NCI-H345 (cell line): Measurements from ENCODE around the gene LINC01488.

Source experiments
- DNase-seq: peaks from one replicate; lab custom pipeline; 2025; lab: John Stamatoyannopoulos, UW

The LINC01488 gene

DNA sequence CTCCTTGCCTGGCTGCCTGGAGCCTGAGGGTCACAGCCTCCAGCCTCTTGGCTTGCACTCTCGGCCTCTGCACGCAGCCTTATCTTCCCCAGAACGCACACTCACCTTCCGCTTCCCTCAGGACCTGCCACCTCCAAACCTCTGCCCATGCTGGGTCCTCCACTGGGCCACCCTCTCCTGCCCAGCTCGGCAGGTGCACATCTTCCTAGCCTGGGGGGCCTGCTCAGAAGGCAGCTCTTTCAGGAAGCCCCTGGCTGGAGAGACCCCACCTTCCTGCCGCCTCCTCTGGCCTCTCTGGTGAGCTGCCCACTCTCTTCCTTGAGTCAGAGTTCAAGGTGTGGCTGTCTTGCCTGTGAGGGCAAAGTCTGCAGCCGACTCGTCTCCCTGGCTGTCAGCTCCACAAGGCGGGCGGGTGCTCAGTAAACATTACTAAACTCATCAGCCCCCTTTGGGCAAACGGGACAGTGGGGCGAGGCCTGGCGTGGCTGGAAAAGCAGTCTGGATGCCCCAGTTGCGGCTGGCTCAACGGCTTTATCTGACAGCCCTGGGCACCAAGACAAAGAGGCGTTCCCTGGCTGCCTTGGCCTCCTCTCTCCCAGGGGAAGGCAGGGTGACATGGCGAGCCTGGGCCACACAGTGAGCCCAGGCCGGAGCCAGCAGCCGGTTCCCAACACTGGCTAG lies 1.7 kb upstream of the LINC01488 start:
- no peak for DNase-seq

DNA sequence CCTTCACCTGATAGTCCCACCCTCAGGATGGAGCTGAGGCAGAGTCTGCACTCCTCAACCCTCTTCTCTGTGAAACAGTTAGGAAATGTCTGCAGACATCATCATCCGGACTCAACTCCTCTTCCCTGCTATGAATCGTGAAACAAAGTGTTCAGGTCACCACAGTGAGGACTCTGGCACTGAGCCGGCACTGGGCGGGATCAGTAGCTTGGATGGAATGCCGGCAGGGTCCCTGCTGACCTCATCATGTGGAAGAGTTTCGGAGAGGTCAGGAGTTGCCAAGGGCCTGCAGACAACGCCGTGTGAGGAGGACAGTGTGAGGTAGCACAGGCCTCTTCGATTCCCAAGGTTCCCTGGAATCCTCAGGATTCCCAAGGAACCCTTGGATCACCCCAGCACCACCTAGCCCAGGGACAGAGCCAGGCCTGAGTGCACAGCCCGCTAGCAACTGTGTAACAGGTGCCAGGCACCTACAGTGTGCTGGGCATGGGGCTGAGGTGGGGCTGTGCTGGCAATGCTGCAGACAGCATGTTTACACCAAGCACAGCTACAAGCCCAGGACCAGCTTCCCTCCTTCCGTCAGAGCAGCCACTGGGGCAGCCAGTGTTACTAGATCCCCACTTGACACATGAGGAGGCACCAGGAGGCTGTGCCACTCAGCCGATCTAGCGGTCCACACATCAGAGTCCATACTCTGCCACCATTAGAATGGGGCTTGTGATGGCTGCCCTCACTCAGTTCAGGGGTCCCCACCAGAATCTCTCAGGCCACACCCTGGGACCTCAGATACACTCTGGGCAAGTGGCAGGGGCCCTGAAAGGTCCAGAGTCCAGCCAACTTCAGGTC lies 693 bp upstream of the LINC01488 start:
- no peak for DNase-seq

DNA sequence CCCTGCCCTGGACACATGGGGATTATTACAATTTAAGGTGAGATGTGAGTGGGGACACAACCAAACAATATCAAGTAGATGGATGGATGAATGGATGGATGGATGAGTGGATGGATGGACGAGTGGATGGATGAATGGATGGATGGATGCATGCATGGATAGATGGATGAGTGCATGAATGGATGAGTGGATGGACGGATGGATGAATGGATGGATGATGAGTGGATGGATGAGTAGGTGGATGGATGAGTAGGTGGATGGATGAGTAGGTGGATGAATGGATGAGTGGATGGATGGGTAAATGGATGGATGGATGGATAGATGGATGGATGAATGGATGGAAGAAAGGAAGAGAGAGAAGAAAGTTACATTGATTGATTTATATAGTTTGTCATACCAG lies 859 bp downstream of the LINC01488 start:
- DNase-seq = no peak

DNA sequence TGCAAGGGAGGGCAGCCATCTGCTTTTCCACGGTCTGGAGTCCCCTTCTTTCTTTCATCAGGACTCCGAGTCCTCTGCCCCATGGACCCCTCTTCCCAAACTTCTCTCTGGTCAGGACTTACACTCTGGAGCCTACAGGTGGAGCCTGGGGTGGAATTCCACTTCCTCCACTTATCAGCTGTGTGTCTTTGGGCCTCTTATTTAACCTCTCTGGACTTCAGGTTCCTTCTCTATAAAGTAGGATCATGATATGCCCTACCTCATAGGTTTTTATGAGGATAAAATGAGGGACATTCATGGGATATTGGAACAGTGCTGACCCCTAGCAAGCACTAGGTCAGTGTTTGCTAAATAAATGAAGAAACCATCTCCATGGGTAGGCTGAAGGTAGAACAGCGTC lies 1.7 kb downstream of the LINC01488 start:
- no peak for DNase-seq

DNA sequence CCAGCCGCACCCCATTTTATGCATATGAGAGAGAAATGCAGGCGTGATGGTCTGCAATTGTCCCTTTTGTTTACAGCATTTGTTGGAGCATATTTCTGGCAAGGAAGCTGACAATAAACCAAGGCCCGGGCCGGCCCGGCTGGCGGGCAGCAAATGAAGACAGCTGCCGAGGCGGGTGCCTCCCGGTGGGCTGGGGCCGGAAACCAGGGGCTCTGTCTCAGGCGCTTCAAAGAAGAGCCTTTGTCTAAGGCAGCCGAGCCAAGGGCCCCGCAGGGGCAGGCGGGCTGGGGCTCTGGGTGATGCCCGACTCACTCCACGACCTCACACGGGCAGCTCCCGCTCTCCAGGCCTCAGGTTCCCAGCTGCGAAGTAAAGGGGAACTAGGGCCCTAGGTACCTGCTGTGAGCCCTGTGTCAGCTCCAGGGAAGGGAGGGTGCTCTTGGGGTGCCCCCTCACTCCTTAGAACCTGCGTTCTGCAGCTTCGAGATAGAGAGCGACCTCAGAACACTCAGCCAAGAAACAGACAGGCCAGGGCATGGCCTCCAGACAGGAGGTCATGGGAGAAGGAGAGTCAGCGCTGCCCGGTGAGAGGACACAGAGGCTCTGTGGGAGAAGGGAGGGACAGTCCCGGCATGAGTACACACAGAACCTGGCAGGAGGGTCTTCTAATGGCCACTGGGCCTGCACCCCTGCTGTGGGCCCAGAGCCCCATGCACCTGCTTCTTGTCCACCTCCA lies 2.4 kb downstream of the LINC01488 start:
- no peak for DNase-seq

DNA sequence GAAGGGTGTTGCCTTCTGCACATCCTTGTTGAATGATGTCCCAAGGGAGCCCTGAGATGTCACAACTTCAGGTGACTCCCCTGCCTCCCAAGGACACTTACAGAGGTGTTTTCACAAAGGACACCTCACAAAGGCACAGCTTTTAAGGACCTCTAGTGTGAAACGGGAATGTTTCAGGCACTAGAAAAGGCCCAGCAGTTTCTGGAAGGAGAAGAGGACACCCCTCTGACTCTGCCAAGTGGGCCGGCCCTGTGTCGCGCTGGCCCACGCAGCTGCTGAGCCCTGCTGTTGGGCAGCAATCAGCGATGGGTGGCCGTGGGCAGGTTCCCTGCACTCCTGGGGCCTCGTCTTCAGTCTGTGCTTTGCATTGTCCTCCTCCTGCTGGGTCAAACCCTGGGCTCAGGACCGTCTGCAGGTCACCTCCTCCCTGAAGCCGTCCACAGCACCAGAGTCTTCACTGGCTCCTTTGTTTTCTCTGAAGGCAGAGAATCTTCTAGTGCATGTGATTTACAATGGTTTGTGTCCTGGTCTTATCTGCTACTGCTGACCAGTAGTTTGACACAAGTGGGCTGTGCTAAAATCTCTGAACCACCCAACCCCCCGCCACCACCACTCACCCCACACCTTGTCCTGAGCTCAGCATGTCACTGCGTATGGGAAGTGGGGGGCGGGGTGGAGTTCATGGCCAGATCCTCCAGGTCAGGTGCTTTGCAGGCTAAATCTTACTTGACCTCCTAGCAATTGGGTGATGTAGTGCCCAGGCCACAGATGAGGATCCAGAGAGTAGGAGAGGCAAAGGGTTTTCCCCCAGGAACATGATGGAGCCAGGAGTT lies 3.2 kb downstream of the LINC01488 start:
- no peak for DNase-seq

DNA sequence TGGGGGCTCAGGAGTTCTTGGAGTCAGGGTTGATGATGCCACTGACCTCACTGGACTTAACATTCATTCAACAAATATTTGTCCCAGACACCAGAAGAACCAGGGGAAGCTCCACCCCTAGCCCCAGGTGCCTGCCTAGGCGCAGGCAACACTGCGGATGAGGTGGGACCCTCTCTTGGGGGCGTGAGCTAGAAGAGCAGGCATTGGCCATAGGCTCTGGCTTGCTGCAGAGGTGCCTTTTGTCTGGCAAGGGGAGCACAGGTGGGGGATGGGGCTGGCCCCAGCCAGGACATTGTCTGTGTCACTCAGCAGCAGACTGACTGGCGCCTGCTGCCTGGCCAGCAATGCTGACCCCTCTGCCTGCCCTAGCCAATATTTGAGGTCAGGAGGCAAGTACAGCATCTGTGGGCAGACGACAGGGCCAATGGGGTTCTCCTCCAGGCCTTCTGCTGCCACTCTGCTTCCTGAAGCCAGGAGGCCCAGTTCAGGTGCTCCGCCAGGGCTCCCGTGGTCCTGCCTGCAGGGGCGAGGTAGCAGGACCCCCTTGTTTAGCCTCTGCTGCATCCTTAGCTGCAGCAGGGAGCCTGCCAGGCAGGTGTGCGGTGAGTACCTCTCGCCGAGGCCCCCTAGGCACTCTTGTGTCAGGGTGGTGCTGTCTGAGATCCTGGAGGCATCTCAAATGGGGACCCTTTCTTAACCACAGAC lies 4.0 kb downstream of the LINC01488 start:
- DNase-seq = no peak

DNA sequence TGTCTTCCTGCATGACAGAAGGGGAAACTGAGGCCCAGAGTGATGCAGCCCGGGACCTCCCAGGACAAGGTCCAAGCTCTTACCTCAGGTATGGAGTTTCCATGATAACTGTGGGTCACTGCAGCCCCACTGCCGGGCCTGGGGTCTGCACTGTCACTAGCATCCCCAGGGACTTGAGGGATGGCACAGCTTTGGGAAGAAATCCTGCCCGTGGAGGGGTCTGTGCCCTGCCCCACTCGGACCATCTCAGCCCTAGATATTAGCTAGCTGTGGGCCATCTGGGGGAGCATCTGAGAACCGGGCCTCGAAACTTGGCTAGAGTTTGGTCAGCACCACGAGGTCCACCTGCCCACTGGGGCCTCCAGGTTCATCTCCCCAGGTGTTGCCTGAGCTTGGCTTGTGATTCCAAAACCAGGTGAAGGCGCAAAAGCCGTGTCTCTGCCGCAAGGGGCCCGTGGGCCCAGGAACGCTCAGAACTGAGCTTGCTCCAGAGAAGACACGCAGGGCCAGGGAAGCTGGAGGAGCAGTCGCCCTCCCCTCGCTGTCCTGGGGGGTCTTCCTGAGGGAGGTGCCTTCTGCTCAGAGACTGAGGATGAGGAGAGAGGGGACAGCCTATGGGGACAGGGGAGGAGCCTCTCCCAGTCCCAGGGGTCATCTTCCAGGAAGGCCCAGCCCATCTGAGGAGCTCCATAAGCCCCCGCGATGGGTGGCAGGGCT lies 4.8 kb downstream of the LINC01488 start:
- DNase-seq = no peak

DNA sequence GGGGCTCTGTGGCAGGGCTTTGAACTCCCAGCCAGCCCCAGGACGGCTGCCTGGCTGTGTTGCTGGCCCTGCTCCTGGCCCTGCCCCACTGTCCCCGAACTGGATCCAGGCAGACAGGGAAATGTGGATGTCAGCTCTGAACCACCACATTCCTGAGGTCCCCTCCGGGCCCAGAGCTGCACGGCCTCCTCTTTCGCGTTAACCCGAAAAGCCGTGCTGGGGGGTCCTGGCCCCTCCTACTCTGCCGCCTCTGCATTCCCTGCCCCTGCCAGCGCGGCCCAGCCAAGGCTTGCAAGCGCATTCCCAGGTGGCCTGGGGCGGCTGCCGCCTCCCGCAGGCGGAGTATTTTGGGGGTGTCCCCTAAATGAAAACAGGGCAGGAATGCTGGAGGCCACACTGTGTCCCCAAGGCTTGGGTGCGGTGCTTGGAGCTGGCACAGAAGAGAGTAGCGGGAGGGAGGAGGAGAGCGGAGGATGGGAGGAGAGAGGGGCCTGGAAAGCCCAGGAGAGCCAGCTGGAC lies 5.4 kb downstream of the LINC01488 start:
- no peak for DNase-seq

DNA sequence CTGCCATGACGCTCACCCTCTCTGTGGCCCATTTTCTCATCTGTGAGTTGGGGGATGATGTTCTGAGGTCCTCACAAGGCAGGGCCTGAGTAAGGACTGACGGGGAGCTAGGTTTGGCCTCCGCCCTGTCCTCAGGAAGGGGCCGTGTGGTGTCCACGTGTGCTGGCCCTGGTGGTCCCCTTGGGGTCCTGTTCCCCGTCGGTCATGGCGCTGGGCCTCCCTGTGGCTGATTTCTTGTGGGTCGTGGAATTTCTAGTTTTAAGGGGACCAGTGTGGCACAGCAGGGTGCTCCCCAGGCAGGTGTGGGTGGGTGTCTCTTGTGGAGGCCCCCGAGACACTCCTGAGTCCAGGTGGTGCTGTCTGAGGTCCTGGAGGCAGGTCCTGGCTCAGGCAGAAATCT lies 5.9 kb downstream of the LINC01488 start:
- no peak for DNase-seq

DNA sequence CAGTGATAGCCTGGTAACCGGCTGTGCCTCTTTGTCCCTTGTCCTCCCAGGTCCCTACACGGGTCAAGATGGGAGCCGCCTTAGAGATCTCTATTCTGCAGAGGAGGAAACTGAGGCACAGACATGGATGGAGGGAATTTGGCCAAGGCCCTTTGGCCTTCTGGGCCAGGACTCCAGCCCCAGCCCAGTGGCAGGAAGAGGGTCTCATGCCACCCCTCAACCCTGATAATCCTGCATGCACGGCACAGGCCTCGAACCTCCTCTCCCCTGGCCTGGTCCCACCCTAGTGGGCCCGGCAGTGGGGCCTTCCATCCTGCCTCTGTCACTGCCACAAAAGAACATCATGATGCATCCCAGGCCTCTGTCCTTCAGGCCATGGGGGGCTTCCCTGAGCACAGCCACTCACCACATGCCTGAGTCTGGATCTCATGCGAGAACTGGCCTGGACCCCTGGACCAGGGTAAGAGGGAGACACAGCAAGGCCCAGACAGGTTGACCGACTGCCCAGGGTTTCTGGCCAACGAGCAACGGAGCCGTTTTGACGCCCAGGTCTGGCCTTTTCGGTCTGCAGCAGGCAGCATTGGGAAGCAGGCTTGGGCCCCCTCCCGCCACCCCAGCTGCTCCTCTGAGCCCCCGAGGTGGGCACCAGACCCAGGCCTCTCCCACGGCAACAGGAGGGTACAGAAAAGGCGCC lies 6.5 kb downstream of the LINC01488 start:
- no peak for DNase-seq

DNA sequence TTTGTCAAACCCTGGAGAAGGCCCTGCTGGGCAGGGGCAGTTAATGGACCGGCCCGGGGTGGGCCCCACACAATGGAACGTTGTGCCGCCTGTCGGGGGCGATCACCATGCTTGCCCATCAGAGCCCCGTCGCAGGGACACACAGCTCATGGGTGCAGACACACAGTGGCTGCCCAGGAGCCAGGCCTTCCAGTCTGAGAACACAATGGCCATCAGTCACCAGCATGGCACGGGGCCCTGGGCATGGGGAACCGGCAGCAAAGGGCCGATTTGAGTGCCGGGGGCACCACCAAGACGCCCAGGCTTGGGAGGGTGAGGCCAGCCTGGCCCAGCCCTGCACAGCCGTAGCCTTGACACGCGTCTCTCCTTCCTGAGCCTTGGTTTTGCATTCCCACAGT lies 7.1 kb downstream of the LINC01488 start:
- DNase-seq = no peak

DNA sequence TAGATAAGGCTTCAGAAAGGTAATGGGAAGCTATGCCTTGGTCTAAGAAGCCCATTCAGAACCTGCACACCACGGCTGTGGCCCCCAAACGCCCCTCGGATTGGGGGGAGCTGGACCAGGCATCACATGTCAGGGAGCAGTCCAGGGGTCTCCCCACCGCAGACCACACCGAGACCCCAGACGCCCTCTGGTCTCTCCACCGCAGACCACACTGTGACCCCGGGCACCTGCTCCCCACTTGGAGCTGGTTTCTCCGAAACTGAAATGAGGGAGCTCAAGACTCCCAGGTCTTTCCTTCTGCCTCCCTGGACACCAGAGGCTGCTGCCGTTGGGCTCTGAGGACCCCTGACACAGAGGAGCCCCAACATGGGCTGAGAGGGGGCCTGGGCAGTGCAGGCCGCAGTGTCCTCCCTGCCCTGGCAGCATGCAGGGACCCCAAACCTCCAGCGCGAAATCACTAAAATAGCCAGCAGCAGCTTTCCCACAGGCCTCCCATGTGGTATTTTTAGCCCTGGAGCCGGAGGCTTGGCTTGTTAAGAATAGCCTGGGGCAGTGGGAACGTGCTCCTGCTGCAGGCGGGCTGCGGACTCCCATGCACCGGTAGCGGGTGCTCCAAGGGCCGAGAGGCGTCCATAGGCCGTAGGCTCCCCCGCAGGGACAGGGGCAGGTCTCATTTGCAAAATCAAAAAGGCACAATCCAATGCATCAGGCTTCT lies 7.7 kb downstream of the LINC01488 start:
- no peak for DNase-seq

DNA sequence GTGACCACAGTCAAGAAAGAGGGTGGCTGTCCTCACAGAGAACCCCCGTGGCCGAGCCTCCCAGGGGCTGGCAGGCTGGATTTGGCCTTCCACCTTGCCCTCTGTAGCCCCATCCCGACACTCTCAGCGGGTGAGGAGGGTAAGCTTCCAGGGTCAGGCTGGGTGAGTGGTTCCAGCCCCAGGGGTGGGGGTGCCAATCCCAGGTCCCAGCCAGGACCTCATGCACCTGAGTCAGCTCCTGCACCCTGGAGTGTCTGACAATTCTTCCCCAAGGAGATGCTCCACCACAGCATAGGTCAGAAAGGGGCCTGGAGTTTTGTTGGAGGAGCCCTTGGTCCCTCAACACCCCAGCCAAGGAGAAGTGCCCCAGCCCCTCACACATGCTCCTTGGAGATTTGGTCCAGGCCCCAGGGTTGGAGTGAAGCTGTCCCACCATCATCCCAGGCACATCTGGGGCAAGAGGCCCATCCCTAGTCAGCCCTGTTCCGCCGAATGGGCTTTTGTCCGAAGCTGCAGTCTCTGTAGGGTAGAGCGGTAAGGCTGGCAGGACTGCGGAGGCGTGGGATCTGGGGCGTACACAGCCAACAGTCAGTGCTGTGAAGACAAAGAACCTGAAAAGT lies 8.4 kb downstream of the LINC01488 start:
- DNase-seq = no peak

DNA sequence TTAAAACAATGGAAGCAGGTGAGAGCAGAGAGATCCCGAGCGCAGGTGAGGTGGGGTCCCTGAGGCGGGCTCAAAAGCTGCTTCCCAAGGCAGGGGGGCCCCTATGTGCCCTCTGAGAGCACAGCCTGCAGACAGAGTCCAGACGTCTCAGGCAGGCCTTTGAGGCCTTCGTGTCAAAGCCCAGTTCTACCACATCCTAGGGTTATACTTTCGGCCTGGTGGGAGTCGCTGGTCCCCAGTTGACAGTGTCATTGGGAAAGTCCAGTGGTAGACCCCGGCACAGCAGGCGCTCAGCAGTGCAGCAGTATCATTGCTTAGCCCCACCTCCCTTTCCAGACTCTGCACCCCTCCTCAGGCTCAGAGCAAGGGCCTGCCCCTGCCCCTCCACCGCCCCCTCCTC lies 9.1 kb downstream of the LINC01488 start:
- DNase-seq = no peak

DNA sequence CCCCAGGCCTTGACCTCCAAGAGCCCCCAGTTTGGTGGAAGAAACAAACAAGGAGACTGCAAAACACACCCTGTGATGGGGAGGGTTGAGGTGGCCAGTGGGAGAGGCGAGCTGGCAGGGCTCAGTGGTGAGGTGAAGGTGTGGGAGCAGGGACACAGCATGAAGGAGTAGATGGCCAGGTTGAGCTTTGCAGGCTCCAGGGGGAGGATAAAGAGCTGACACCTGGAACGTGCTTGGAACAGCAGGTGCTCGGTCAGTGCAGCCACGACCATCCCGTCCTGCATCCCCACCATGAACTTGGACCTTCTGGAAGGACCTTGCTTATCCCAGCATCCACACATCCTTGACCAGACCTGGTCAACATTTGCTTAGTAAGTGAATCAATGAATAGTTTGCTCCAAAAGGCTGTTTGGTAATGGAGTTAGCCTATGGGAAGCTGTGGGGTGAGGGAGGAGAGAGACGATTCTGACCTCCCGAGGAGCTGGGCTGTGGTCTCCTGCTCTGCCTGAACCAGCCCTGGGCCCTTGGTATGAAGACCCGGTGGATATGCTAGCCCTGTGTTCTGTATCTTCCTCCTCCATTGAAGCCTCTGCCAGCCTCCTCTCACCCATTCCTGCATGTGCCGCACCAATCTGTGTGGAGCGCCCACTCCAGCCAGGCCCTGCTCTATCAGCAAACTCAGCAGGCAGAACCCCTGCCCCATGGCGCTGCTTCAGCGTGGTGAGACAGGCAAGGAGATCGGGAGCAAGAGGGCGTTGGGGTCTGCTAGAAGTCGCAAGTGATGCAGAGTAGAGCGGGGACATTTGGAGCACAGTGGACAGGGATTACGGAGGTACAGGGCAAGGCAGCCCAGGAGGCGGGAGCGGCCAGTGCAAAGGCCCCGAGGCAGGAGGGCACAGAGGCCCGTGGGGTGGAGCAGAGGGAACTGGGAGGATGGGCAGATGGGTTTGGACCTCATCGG lies 9.9 kb downstream of the LINC01488 start:
- DNase-seq = no peak

DNA sequence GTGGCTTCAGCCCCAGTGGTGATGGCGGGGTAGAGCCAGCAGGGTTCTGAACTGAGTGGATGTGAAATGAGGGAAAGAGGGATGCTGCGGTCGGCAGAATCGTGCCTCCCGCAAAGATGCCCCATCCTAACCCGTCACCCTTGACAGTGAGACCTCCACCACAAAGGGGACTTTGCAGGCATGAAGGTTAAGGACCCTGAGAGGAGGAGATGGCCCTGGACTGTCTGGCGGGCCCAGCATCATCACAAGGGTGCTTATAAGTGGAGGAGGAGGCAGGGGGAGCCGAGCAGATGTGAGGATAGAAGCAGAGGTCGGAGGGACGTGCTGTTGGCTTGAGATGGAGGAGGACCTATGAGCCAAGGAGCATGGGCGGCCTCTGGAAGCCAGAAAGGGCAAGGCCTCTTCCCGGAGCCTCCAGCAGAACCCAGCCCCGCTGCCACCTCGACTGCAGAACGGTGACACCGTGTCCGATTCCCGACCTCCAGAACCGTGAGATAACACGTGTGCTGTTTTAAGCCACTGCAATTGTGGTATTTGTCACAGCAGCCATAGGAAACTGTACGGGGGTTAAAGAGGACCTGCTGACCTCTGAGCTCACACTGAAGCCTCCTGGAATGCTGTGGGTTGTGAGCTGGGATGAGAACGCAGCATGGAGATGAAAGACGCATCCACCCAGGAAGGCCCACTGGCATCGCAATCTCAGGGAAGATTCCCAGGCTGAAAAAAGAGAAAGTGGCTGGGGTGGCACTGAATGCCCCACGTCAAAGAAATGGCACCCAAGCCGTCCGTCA lies 10.9 kb downstream of the LINC01488 start:
- DNase-seq = no peak
